GM21619 (cell line): ENCODE measurements around the gene CFAP92.
A peak's percentile ranks its signal among the peaks of the same experiment; 100 is the strongest.

Source experiments
- ATAC-seq: cut with Tn5 transposase; IDR thresholded peaks from one replicate; pipeline ENCODE4 v1.9.1; 2021; ENCODE audit not compliant: unreplicated experiment

The CFAP92 gene

DNA sequence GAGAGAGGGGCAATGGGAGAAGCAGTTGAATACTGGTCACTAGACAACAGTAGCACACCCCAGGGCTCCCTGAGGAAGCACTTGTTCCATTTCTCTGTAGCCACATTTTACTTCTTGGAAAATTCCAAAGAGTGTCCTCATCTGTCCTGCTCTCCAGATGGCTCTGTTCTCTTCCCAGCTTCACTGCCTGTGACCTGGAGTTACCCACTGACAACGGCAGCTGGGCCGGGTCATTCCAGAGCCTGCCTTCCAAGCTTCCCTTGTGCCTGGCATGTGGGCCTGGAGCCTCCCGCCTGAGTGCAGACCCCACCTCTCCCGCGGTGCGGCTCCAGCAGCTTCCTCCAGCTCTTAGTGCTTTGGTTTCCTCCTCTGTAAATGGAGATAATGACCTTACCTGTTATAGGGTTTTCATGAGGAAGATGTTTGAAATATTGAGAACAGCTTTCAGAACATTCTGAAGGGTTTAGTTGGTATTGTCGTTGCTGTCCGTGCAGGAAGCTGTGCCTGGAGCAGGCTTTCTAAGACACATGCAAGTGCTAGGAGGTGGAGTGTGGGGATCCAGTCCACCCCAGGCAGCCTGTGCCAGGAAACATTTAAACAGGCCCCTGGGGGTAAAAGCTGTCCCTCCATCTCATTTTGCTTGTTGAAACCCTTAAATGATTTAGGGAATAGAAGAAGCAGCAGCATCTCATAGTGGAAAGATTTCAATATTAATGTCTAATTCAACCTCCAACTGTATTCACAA lies 32.0 kb upstream of the CFAP92 start:
- ATAC-seq, result no peak

DNA sequence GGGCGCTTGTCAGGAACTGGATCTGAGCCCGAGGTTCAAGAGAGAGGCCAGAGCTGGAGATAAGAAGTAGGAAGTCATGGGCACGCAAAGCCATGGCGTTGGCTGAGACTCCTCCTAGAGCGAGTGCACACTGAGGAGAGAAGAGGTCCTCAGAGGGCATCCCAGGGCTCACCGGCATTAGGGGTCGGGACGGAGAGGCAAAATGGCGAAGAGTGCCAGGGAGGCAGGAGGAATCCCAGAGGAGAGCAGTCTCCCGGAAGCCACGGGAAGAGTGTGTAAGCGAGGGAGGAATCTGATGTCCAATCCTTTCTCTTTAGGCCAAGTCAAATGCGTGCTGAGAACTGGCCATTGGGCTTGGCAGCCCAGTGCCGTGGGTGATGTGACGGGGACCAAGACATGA lies 31.2 kb upstream of the CFAP92 start:
- no peak for ATAC-seq

DNA sequence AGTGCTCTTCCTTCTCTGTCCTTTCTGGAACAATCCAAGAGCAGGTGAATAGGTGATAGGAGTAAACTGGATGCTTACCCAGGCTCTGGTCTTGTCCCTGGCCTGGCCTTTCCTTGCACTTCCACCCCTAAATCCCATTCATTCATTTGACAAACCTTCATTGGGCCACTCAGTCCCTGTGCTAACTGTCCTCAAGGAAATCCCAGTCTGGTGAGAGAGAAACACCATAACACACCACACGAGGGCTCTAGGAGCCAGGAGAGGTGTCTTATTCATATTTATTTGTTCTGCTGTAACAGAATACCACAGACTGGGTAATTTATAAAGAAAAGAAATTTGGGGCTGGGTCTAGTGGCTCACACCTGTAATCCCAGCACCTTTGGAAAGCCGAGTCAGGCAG lies 30.0 kb upstream of the CFAP92 start:
- no peak for ATAC-seq

DNA sequence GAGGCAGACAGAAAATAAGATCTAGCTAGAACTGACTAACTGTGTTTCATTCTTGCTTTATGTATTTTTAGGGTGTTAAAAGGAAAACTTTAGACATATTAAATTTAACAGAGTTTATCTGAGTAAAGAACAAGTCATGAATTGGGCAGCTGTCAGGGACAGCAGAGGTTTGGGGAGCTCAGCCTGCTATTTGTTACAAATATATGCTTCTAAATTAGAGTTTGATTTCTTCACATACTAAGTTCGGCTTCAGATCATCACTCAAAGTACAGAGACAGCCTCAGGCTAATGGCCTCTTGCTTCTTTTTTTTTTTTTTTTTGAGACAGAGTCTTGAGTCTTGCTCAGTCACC lies 29.1 kb upstream of the CFAP92 start:
- no peak for ATAC-seq

DNA sequence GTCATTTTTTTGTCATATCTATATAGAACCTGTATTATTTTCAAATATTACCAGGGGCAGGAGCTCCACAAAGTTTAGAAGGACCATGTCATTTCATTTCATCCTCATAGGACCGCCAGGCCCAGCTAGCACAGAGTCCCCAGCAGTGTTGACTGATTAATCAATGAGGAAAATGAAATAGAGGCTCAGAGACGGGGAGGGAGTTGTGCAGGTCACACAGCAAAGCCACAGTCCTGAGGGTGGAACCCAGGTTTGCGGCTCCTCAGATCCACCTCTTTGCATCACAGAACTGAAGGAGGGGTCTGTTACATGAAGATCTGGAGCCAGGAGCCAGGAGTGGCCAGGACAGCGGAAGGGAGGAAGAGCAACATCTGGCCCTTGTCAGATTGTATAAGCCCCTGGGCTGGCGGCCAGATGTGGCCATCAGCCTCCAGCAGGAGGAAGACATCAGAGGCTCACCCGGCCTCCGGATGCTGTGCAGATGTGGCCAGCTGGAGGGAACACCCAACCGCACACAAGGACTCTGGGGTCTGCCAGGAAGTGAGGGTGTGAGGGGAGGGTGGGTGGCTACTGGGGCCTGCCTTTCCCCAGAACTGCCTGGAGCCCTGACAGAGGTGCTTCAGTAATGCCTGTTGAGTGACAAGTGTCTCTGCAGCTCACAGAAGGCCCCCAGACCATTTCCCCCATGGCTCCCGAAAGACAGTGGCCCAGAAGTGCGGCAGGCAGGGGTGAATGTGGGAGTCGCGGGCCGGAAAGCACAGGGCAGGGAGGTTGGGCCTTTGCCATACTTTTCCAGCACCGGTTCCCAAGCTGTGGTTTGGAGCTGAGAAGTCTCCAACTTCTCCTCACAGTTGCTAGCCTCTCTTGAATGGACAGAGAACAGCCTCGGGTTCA lies 28.5 kb upstream of the CFAP92 start:
- no peak for ATAC-seq

DNA sequence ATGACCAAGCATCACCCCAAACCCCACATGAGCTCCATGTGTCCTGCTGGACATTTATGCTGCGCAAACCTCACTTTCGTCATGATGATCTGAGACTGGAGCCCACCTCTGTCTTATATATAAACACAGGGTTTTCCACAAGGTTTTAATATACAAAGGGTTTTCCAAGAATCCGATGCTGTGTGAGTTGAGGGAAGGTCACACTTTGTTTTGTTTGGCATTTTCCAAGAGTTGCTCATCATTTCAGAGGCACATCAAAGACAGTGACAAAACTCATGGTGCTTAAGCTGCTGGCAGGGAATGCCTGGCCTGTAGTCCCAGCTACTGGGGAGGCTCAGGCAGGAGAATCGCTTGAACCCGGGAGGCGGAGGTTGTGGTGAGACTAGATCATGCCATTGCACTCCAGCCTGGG lies 27.3 kb upstream of the CFAP92 start:
- no peak for ATAC-seq

DNA sequence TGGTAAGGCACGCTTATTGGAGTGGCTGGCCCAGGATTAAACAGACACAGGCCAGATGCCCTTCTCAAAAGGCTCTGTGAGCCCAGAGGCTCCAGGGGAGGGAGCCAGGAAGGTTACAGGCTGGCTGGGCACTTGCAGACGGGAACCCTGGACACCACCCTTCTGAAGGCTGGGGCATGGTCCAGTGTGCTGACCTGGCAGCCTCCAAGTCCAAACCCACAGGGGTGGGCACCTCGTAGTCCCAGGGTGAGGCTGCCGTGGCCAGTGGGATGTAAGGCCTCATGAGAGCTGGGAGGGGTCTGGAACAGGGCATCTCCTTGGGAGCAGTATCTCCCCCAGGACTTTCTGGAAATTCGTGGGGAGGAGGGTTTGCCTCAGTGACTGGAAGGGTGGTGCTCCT lies 26.8 kb upstream of the CFAP92 start:
- ATAC-seq, result no peak

DNA sequence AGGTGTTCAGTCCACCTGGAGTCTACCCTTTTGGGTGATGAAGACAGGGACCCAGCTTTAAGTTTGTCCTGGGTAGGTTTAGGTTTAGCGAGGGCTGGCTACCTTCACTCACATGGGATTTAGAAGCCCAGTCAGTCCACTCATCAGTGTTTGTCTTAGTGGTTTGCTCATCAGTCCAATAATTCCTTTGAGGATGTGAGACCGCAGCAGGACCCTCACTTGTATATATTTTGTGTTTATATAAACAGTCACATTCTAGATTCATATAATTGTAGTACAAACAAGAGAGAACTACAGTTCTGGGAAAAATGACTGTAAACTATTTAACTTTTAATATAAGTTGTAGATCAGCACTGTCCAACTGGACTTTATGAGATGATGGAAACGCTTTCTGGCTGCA lies 25.4 kb upstream of the CFAP92 start:
- no peak for ATAC-seq

DNA sequence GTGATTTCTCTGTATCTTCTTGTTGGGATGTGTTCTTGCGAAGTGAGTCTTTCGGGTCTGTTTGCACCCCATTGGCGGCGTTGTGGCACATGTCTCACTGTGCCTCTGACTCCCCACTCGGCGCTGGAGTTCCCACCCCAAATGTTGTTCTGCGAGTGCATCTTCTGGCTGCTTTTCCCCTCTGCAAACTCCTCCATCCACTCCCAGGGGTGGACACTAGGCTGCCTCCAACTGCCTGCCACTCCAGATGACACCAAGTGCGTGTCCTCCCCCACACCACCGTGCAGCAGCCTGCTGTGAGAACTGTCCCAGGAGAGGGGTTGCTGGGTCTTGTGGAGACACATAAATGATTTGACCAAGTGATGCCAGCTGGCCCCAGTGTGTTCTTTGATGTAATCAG lies 24.9 kb upstream of the CFAP92 start:
- no peak for ATAC-seq

DNA sequence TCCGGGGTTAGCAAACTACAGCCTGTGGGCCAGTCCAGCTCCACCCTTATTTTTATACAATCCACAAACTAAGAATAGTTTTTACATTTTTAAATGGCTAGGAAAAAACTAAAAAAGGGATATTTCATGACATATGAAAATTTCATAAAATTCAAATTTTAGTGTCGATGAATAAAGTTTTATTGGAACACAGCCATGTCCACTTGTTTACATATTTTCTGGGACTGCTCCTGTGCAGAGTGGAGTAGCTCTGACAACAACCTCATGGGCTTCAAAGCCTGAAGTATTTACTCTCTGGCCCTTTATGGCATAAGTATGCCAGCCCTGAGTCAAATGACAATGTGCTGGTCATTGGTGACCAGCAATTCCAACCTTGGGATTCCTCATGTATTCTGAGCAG lies 24.4 kb upstream of the CFAP92 start:
- ATAC-seq, result no peak

DNA sequence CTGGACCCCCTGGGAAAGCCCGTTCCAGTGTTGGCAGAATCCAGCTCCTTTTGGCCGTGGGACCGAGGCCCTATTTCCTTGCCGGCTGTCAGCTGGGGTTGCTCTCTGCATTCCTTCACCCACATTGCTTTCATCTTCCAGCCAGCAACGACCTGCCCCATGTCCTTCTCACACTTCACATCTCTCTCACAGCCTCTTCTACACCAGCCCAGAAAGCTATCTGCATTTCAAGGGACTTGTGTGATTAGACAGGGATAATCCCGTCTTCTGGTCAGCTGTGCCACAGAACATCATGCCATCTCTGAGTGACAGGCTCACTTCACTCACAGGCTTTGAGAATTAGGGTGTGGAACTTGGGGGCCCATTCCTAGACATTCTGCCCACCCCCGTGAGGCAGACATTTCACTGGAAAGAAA lies 23.6 kb upstream of the CFAP92 start:
- no peak for ATAC-seq

DNA sequence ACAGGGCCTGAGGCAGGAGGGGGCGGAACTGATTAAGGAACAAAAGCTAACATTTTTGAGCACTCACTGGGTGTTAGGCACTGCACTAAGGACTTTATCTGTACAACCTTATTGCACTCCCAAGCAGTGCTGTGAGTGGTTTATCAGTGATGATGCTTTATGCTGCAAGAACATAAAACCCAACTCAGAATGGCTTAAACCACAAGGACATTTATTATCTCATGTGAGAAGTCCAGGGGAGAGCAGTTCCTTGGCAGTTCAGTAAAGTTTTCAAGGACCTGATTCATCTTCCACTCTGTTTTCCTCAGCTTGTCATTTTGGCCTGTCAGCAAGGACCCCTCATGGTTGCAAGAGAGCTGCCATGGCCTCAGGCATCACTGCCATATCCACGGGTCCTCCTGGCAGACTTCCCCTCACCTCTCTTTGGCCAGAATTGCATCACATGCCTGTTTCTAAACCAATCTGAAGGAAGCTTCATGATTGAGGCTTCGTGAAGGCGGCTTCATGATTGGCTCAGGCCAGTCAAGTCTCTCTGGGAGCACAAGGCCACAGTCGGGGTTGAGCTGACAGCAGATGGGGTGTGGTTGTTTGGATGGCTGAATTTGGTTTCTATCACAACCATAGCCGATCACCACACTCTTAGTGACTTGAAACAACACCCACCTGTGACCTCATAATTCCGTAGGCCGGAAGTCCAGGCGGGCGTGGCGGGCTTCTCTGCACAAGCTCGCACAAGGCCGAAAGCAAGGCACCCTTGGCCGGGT lies 23.0 kb upstream of the CFAP92 start:
- peak; percentile 49 for ATAC-seq

DNA sequence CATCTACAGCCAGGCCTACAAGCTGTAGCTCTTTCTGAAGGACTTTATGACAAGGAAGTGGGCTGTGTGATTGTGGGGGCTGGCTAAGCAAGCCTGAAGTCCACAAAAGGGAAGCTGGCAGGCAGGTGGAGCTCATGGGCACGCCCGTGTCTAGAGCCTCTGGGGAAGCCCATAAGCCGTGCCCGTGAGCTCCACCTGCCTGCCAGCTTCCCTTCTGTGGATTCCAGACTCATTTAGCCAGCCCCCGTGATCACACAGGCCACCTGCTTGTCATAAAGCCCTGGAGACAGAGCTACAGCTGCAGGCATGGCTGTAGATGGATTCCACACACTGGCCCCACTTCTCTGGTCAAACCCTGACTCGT lies 22.5 kb upstream of the CFAP92 start:
- ATAC-seq, result no peak

DNA sequence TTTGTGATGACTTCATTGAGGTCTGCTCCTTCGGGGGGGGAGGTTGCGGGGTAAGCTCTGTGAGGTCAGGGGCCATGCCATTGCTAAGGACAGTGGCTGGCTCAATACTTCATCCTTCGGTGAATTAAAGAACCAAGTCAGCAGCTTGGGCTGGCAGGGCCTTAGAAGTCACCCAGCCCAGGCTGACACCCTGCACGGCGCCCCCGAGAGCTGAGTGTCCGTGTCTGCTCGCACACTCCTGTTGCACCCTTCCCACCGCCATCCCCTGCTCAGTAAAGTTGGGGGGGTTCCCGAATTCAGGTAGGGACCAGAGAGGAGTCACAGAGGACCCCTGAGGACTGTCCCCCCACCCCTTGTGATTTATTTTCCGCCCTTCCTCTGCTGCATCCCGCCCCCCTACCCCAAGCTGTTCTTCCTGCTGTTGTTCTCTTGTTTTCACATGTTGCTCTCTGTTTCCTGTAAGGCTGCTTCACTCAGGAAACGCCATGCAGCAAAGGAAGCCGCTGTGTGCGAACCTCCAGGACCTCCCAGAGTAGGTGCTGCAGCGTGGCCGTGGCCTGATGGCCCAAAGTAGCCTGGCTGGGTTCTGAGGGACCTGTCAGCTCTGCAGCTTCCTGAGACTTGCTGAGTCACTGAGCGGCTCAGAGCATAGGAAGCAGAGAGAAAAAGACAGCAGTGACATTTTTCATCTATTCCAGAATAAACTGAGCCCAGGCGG lies 21.7 kb upstream of the CFAP92 start:
- no peak for ATAC-seq

DNA sequence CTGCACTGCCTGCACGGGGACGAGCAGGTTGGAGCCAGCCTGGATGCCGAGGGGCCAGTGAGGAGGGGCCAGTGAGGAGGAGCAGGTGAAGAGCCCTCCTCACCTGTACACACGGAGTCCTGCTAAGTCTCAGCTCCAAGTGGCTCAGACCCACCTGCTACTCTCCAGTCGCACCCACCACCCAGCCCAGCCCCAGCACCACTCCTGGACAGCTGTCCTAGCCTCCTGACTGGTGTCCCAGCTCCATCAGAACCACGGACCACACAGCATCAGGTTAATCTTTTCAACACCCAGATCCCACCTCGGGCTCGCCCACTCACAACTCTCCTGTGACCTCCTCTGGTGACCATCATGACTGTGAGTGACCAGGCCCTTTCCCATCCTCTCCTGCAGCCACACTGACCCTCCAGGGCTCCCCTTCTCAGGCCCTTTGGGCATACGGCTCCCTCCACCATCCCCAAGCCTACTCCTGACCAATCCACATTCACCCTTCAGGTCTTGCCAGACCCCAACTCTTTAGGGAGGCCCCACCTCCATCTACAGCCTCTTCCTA lies 21.0 kb upstream of the CFAP92 start:
- ATAC-seq, result no peak

DNA sequence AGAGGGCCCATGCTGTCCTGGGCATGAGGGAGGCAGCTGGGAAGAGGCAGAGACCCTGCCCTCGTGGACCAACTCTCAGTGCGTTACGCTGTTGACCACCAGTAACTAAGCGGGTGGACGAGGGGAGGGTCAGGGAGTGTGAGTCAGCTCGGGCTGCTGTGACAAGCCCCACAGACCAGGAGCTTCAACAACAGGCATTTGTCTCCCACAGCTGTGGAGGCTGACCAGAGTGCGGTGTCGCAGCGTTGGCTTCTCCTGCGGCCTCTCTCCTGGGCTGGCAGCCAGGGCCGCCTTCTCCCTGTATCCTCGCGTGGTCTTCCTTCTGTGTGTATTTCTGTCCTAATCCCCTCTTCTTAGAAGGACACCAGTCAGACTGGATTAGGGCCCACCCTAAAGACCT lies 20.3 kb upstream of the CFAP92 start:
- no peak for ATAC-seq

DNA sequence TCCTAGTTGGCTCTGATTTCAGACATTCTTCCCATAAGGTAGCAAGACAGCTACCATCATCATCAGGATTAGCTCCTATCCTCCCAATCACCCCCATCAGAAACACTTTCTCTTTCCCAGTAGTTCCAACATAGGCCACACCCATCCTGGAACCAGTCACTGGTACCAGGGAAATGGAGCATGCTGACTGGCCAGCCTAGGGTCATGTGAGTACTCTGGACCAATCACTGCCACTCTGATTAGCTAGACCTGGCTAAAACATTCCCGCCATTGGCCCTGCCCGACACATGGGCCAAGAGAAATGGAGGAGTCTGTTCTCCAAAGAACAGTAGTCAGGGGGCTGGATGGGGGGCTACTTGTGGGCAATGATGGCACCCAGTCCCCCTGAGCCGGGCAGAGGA lies 19.6 kb upstream of the CFAP92 start:
- no peak for ATAC-seq

DNA sequence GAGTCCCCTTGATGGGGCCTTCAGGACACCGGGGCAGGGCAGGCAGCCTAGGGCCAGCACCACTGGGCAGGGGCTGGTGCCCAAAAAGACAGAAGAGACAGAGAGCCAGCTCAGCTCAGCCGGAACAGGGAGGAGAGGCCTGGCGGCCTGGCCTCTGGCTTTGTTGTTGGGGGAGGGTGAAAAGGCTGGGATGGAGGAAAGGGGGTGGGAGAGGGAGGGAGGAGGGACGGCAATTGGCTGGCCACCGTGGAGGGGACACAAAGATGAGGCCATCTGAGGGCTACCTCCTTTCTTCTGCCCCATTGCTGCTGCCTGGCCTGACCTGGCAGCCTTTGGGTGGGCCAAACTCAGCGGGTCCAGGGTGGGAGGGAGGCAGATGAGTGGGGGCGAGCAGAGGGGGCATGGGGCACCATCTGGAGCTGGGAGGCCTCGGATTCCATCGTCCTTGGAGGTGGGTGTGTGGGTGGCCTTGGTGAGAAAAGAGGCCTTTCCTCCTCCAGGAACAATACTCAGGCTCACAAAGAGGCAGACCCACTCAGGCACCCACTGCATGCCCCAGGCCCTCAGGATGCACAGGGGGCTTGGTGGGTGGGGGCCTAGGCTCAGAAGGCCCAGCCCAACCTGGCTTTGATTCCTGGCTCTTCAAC lies 16.6 kb upstream of the CFAP92 start:
- ATAC-seq, result no peak

DNA sequence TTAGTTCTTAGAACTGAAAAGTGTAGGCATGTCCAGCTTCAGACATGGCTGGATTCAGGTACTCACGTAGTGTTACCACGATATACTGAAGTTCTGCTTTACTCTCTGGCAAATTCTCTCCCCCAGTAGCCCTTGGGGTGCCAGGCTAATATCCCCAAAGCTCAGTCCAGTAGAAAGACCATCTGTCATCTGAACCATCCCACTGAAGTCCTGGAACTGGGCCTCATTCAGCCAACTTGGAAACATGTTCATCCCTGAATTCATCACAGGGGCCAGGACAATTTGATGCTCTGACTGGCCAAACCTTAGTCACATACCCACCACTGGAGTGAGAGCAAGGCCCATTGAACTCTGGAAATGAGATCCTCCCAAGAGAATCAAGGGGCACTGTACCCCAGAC lies 15.4 kb upstream of the CFAP92 start:
- ATAC-seq, result no peak

DNA sequence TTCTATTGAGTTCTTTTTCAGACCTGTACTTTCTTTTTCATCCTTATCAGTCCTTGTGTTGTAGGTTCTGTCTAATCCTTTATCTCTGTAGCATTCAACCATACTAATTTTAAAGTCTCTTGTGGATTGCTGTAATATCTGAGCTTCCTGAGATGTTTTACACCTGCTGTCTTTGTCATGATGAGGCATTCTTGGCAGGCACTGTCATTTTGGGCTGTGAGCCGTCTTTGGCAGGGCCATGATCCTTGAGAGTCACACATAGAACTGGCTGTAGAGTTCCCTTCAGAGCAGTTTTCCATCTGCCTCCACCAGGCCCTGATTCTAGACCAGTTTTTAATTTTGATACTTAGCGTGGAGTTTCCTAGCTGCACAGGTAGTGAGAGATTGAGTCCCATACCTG lies 13.9 kb upstream of the CFAP92 start:
- ATAC-seq, result no peak
